ENCODE measurements around the gene IL13RA2.

Gene IL13RA2

GRCh38 chrX:115023811-115024210, 6.4 kb upstream of the IL13RA2 start:
- TF ChIP-seq, protein P1, sequence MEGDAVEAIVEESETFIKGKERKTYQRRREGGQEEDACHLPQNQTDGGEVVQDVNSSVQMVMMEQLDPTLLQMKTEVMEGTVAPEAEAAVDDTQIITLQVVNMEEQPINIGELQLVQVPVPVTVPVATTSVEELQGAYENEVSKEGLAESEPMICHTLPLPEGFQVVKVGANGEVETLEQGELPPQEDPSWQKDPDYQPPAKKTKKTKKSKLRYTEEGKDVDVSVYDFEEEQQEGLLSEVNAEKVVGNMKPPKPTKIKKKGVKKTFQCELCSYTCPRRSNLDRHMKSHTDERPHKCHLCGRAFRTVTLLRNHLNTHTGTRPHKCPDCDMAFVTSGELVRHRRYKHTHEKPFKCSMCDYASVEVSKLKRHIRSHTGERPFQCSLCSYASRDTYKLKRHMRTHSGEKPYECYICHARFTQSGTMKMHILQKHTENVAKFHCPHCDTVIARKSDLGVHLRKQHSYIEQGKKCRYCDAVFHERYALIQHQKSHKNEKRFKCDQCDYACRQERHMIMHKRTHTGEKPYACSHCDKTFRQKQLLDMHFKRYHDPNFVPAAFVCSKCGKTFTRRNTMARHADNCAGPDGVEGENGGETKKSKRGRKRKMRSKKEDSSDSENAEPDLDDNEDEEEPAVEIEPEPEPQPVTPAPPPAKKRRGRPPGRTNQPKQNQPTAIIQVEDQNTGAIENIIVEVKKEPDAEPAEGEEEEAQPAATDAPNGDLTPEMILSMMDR (IDR thresholded peaks at IDR 0.05), result no peak

DNA sequence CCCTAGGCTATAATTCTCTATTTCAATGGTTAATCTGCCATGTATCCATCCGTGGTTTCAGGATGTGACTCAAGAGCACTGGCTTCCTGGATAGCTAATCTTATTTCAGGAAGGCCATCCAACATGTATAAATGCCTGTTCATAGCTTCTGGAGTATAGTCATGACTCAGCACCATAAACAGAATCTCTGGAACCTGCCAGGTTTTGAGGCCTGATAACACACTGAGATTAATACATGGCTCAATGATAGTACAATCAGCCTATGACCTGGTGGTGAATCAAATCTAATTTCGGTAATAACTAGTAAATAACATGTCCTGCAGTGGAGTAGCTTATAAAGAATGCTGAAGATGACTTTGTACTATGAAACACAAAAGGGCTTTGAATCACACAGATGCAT, 5.7 kb upstream of the IL13RA2 start:
- TF ChIP-seq, protein P1 (IDR thresholded peaks at IDR 0.05), result no peak

DNA sequence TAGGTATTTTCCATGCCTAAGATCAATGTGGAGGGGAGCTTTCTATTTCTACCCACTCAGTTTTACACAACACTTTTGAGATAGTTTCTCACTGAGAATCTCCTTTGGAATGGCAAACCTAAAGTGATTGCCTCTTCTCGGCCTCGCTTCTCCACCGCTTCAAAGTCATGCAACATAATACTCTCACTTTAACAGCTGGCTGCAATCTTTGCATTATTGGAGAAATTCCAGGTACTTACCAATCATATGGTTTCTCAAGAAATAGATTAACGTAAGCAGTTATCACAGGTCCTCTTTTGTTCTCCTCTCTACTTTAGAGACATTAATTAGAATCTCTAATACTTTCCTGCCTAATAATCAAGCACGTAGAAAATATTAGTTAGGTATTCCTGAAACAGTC, 3.7 kb upstream of the IL13RA2 start:
- TF ChIP-seq, protein P1 (IDR thresholded peaks at IDR 0.05), result no peak

- TF ChIP-seq, protein P1 (IDR thresholded peaks at IDR 0.05), result no peak
Measured at GRCh38 chrX:115018944-115019343, 1.5 kb upstream of the IL13RA2 start.

DNA sequence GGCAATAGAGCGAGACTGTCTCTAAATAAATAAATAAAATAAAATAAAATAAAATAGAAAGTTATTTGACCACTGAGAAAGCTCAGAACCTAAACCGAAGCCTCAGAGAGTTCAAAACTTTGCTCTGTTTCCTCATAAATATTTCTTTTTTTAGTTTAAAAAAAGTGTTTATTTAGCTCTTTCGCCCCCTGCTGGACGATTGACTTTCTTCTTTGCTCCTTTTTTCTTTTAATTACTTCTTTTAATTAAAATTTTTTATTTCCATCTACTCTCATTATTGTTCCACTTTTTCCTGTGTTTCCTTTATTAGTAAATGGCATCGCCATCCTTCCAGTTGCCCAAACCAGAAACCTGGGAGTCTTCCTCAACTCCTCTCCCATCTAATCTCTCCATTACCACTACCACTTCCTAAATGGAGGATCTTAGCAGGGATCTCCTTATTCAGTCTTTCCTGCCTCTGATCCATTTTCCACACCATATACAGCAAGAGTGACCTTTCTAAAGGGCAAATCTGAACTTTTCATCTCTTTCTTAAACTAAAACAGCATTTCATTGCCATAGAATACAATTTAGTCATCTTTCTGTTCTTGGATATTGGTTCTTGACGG, 728 bp upstream of the IL13RA2 start:
- TF ChIP-seq, protein P1 (IDR thresholded peaks at IDR 0.05), result peak; percentile 31; the same call in 1 of the 2 replicates

DNA sequence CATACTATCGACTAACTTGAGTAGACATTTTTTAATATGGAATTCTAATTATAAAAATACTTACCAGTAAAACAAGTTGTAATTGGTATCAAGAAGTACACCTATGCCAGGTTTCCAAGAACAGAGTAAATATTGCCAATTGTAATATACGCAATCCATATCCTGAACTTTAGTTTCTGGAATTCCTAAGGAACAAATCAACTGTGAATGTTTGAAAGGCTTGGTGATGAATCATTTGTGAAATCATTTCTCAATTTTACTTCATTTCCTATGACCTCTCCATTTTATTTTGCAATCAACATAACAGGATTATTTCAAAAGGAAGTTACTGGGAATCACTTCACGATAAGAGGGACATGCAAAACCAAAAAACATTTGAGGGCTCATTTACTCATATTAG, 3.7 kb downstream of the IL13RA2 start:
- TF ChIP-seq, protein P1 (IDR thresholded peaks at IDR 0.05), result no peak

- TF ChIP-seq, protein P1 (IDR thresholded peaks at IDR 0.05), result no peak
Measured at GRCh38 chrX:115011428-115011827, 6.0 kb downstream of the IL13RA2 start.

DNA sequence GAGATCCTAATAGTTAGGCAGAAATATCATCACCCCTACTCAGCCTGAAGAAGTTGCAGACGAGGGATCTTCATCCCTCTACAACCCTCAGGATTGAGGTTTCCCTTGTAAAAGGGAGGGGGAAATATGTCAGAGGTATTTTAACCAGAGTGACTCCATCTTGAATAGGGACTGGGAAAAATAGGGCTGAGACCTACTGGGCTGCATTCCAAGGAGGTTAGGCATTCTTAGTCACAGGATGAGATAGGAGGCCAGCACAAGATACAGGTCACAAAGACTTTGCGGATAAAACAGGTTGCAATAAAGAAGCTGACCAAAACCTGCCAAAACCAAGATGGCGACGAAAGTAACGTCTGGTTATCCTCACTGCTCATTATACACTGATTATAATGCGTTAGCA, 17.5 kb downstream of the IL13RA2 start:
- TF ChIP-seq, protein P1 (IDR thresholded peaks at IDR 0.05), result no peak

All from LNCAP (cell line).